Brain microvascular endothelial cell (primary cell): ENCODE data around the gene DPYSL3.

Source experiments
- DNase-seq: peaks from one replicate; pipeline ENCODE4 v3.0.0-alpha.2; 2020
- H3K27ac ChIP-seq: fragments of 250-450 bp; sonication (Bioruptor Pico); 2 replicates; pipeline ENCODE4 v1.5.1; 2020; ENCODE audit warnings: mild to moderate bottlenecking, moderate library complexity
- H3K27me3 ChIP-seq: fragments of 250-450 bp; sonication (Bioruptor Pico); replicated peaks from 2 replicates; pipeline ENCODE4 v1.5.1; 2020; ENCODE audit warnings: mild to moderate bottlenecking
- H3K36me3 ChIP-seq: fragments of 250-450 bp; sonication (Bioruptor Pico); replicated peaks from 2 replicates; pipeline ENCODE4 v1.5.1; 2020; ENCODE audit warnings: mild to moderate bottlenecking
- H3K4me3 ChIP-seq: 2 replicates; pipeline ENCODE4 v1.5.1; 2011; ENCODE audit warnings: low read depth, mild to moderate bottlenecking, control low read depth, low read length, moderate library complexity
- in situ Hi-C: cut with HindIII; loops from 2 replicates; pipeline ENCODE4 v1.10.0; 2017; ENCODE audit warnings: low sequenced_read_pairs, low pct_ligation_motif_present
- TF ChIP-seq, protein P1 (sequence below): IDR thresholded peaks from 2 replicates; pipeline ENCODE4 v1.5.1; 2011; ENCODE audit warnings: low read depth, mild to moderate bottlenecking, moderate library complexity, low read length, control low read depth, inconsistent platforms; ENCODE audit errors: missing control alignments

Gene DPYSL3

DNA sequence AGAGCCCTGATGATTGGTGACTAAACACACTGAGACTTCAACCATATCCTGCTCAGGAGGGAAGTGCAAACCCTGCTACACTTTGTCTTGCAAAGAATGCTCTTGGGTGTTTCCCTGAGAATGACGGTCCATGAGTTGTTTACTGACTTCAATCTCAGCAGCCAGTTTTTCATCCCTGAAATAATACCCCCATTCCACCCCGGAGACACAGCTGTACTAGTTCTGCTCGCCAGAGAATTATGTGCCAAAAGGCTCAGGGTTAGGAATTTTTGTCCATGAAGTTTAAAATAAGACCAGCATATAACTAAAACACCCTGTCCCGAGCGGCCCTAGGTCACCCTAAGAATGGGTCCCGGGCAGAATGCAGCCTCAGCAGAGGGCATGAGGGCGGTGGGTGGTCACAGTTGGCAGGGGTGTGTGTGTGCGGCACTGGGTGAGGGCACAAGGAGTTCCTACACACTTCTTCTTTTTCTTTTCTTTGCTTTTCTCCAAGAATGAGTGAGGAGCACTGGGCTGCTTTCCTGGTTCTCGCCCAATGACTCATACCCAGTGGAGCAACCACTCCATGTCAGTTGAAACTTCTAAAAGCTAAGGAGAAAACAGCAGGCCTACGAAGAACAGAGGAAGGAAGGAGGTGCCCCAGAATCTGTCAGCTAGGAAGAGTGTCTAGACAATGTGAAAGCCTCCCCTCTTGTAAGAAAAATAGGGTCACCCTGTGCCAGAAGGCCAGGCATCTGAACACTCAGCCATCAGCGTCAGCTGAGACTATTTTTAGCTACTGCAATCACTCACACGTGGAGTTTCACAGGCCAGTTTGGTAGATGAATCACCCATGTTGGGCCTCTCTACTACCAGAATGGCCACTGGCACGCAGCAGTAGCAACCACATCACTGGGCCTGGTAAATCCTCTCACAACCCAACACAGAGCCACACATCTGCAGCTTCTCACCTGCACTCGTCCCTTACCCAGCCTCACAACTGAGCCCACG is 105.9 kb downstream of the DPYSL3 start:
- H3K36me3 ChIP-seq: no peaks in the 10 kb centered on the region
- peak overlapping the region; percentile 3 for H3K4me3 ChIP-seq
- peak; percentile 98 for DNase-seq
- TF ChIP-seq, protein P1, sequence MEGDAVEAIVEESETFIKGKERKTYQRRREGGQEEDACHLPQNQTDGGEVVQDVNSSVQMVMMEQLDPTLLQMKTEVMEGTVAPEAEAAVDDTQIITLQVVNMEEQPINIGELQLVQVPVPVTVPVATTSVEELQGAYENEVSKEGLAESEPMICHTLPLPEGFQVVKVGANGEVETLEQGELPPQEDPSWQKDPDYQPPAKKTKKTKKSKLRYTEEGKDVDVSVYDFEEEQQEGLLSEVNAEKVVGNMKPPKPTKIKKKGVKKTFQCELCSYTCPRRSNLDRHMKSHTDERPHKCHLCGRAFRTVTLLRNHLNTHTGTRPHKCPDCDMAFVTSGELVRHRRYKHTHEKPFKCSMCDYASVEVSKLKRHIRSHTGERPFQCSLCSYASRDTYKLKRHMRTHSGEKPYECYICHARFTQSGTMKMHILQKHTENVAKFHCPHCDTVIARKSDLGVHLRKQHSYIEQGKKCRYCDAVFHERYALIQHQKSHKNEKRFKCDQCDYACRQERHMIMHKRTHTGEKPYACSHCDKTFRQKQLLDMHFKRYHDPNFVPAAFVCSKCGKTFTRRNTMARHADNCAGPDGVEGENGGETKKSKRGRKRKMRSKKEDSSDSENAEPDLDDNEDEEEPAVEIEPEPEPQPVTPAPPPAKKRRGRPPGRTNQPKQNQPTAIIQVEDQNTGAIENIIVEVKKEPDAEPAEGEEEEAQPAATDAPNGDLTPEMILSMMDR: no peak
- in situ Hi-C loops: no loop called here
- no peaks in the 10 kb centered on the region for H3K27me3 ChIP-seq
- peak overlapping the region; percentile 98 for H3K27ac ChIP-seq

DNA sequence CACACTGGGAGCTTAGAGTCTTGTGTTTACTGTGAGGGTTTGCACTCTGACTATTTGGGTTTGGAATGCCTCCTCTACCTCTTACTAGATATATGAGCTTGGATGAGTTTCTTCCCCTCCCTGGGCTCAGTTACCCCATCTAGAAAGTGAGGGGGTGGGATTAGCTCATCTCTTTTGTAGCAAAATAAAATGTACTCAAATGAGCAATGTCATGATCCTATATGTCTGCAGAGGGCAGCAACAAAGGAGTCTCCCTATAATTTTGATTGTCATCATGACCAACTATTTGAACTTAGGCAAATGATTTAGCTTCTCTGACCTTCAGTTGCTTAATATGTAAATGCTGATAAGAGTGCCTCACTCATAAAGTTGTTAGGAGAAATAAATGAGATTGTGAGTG is 109.0 kb downstream of the DPYSL3 start:
- in situ Hi-C loops: no loop called here
- DNase-seq: no peak
- Histone ChIP-seq H3K27ac (no peak overlapping the region), H3K27me3 (no peaks in the 10 kb centered on the region), H3K4me3 (no peak overlapping the region), H3K36me3 (no peaks in the 10 kb centered on the region)
- TF ChIP-seq, protein P1: no peak

DNA sequence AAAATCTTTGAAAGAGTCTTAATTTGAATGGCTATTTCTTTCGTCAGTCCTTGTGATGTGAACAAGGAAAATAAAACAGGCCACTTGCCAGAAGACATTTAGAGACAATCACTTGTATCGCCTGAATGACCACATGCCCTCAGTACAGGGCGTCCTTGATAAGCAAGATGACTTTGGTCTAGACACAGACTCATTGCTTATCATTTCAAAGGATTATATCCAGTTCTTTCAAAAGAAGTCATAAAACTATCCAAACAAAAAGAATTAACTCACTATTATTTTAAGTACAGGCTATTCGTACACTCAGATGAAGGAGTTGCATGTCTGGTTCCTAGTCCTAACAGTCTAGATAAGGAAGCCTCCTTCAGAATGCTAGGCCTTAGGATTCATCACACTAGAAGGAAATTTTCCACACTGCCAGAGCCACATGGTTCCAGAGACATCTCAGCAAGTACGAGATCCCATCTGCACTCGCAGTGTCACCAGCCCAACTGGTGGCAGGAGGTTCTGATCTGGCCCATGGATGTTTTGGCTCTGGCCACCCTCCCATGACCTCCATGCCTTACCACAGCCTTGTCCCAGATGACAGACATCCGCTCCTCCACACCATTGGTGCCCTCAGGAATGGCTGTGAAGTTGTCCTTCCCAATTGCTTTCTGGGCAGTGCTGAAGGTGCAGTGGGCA is 109.6 kb downstream of the DPYSL3 start:
- TF ChIP-seq, protein P1: no peak
- no peak for DNase-seq
- Histone ChIP-seq H3K27ac (peak overlapping the region; percentile 3), H3K36me3 (no peaks in the 10 kb centered on the region), H3K4me3 (no peak overlapping the region), H3K27me3 (no peaks in the 10 kb centered on the region)
- in situ Hi-C loops: no loop called here

DNA sequence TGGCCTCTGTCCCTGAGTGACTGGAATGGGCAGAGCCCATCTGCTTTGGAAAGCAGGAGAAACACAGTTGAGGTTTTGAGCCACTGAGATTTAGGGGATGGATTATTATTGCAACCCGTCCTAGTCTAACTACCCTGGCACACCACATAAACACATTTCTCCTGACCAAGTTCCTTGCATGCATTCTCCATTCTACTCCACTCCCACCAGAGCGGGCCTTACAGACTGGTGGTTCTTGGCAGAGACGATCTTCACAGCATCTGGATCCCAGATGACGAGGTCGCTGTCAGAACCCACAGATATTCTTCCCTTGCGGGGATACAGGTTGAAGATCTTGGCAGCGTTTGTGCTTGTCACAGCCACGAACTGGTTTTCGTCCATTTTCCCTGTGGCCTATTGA is 111.0 kb downstream of the DPYSL3 start:
- H3K27me3 ChIP-seq: no peaks in the 10 kb centered on the region
- H3K4me3 ChIP-seq: no peak overlapping the region
- H3K36me3 ChIP-seq: no peaks in the 10 kb centered on the region
- DNase-seq: no peak
- TF ChIP-seq, protein P1: no peak
- H3K27ac ChIP-seq: no peak overlapping the region
- in situ Hi-C loops: no loop called here

DNA sequence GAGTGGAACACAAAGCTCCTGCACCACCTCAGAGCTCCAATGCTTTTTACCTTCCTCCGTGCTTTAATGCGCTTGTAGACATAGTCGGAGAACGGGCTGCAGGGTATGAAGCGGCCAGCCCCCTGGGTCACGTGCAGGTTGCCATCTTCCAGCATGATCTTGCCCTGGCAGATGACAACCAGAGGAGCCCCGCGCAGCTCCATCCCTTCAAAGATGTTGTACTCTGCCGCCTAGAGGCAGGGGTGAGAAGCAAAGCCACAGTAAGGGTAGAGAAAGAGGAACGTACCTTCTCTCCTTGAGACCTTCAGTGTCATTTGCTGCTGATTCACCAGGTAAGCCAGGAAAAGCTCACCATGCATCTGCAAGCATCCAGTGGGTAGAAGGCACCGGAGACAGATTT is 112.3 kb downstream of the DPYSL3 start:
- no peak for DNase-seq
- in situ Hi-C loops: no loop called here
- Histone ChIP-seq H3K4me3 (no peak overlapping the region), H3K27me3 (no peaks in the 10 kb centered on the region), H3K27ac (no peak overlapping the region), H3K36me3 (no peaks in the 10 kb centered on the region)
- TF ChIP-seq, protein P1: peak; percentile 26
